HG03196 (cell line): ENCODE results near the gene PON1.

Source experiments
- ATAC-seq: cut with Tn5 transposase; IDR thresholded peaks from one replicate; pipeline ENCODE4 v1.9.1; 2021; ENCODE audit not compliant: unreplicated experiment

Gene PON1

GRCh38 chr7:95324431-95324830 lies at the start of gene PON1:
PON1 (minus strand) TSS chr7:95324532; CDS start chr7:95324475, 57 bp downstream.
- ATAC-seq, result no peak

- no peak for ATAC-seq
Measured at GRCh38 chr7:95373323-95373722, 49.0 kb upstream of the PON1 start.

- ATAC-seq, result no peak
Measured at GRCh38 chr7:95368235-95368634, 43.9 kb upstream of the PON1 start.

- ATAC-seq, result no peak
Measured at GRCh38 chr7:95367606-95368005, 43.3 kb upstream of the PON1 start.

- ATAC-seq, result no peak
Measured at GRCh38 chr7:95365151-95365550, 40.8 kb upstream of the PON1 start.

- no peak for ATAC-seq
Measured at GRCh38 chr7:95357623-95358022, 33.3 kb upstream of the PON1 start.

GRCh38 chr7:95342642-95343307 lies 18.4 kb upstream of the PON1 start:
- ATAC-seq, result no peak

GRCh38 chr7:95342029-95342428 lies 17.7 kb upstream of the PON1 start:
- no peak for ATAC-seq

- ATAC-seq, result no peak
Measured at GRCh38 chr7:95340491-95340890, 16.2 kb upstream of the PON1 start.

GRCh38 chr7:95338832-95339231 lies 14.5 kb upstream of the PON1 start:
- ATAC-seq, result no peak

GRCh38 chr7:95335093-95335492 lies 10.8 kb upstream of the PON1 start:
- ATAC-seq, result no peak

- no peak for ATAC-seq
Measured at GRCh38 chr7:95334447-95334846, 10.1 kb upstream of the PON1 start.

- peak; percentile 12 for ATAC-seq
Measured at GRCh38 chr7:95330961-95331337, 6.6 kb upstream of the PON1 start.

GRCh38 chr7:95330204-95330960 lies 6.0 kb upstream of the PON1 start:
- ATAC-seq, result peak; percentile 98

- no peak for ATAC-seq
Measured at GRCh38 chr7:95327356-95327755, 3.0 kb upstream of the PON1 start.

GRCh38 chr7:95323410-95324129 lies 762 bp downstream of the PON1 start:
- no peak for ATAC-seq

GRCh38 chr7:95322854-95323253 lies 1.5 kb downstream of the PON1 start:
- ATAC-seq, result no peak

- ATAC-seq, result no peak
Measured at GRCh38 chr7:95322396-95322795, 1.9 kb downstream of the PON1 start.

- ATAC-seq, result no peak
Measured at GRCh38 chr7:95321720-95322119, 2.6 kb downstream of the PON1 start.

- no peak for ATAC-seq
Measured at GRCh38 chr7:95320651-95321050, 3.7 kb downstream of the PON1 start.

- no peak for ATAC-seq
Measured at GRCh38 chr7:95319570-95319969, 4.8 kb downstream of the PON1 start.

GRCh38 chr7:95318501-95319100 lies 5.7 kb downstream of the PON1 start:
- no peak for ATAC-seq
